ENCODE measurements around the gene MBP.

Gene MBP

DNA sequence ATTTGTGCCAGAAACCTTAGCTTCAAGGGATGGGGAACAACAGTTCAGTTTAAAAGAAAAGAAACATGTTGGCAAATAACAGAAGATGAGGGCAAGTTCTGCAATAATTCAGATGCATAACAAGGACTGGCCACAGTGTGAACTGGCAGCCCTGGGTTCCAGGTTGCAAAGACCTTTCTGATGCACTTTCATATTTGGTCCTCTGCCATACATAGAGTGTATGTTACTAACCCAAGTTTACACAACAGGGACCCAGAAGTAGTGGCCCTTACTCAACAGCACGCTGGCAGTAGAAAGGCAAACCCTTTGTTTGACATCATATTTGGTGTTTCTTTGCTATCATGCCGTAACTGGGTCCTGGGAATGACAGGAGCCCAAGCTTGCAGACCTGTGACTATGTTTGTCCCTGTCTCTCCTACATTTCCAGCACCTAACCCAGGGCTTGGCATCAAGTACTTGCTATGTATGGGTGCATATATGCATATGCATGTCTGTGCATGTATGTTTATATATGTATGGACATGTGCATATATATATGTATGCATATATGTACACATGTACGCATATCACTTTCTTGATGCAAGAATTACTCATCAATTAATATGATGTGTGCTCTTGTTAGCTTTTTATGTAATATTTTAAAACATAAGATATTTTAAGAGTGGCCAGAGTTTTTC, 94.3 kb downstream of the MBP start:
- Histone ChIP-seq H3K4me3 (ENCODE audit: severe bottlenecking) (no peak overlapping the region), H3K36me3 (ENCODE audit: low read depth) (no peaks in the 10 kb centered on the region; the same call in 1 of the 2 replicates), H3K27ac (ENCODE audit: poor library complexity, severe bottlenecking) (no peak overlapping the region), H3K27me3 (ENCODE audit: insufficient read depth, poor library complexity, severe bottlenecking) (no peaks in the 10 kb centered on the region), H3K4me1 (ENCODE audit: insufficient read depth, poor library complexity, severe bottlenecking) (peaks cover 7% of the 10 kb centered on the region), H3K9me3 (ENCODE audit: severe bottlenecking) (no peaks in the 10 kb centered on the region)
- DNase-seq (ENCODE audit: low spot score): no peak
- ATAC-seq (ENCODE audit: low read depth): no peak
- no peak for TF ChIP-seq CTCF (IDR thresholded peaks at IDR 0.05; ENCODE audit: poor library complexity, severe bottlenecking)

- TF ChIP-seq CTCF (IDR thresholded peaks at IDR 0.05; ENCODE audit: poor library complexity, severe bottlenecking): no peak
- DNase-seq (ENCODE audit: low spot score): no peak
- H3K9me3 ChIP-seq (ENCODE audit: severe bottlenecking): no peaks in the 10 kb centered on the region
- no peaks in the 10 kb centered on the region for H3K27me3 ChIP-seq (ENCODE audit: insufficient read depth, poor library complexity, severe bottlenecking)
- no peak for ATAC-seq (ENCODE audit: low read depth)
- peaks cover 7% of the 10 kb centered on the region for H3K4me1 ChIP-seq (ENCODE audit: insufficient read depth, poor library complexity, severe bottlenecking)
- H3K27ac ChIP-seq (ENCODE audit: poor library complexity, severe bottlenecking): no peak overlapping the region
- no peaks in the 10 kb centered on the region for H3K36me3 ChIP-seq (ENCODE audit: low read depth)
- no peak overlapping the region for H3K4me3 ChIP-seq (ENCODE audit: severe bottlenecking)
Observed at GRCh38 chr18:77037567-77037966, 95.0 kb downstream of the MBP start.

- no peaks in the 10 kb centered on the region for H3K36me3 ChIP-seq (ENCODE audit: low read depth)
- ATAC-seq (ENCODE audit: low read depth) (no peak), DNase-seq (ENCODE audit: low spot score) (no peak)
- H3K4me1 ChIP-seq (ENCODE audit: insufficient read depth, poor library complexity, severe bottlenecking): peaks cover 7% of the 10 kb centered on the region
- H3K27me3 ChIP-seq (ENCODE audit: insufficient read depth, poor library complexity, severe bottlenecking): no peaks in the 10 kb centered on the region
- H3K9me3 ChIP-seq (ENCODE audit: severe bottlenecking): no peaks in the 10 kb centered on the region
- TF ChIP-seq CTCF (IDR thresholded peaks at IDR 0.05; ENCODE audit: poor library complexity, severe bottlenecking): no peak
- H3K4me3 ChIP-seq (ENCODE audit: severe bottlenecking): no peak overlapping the region
- H3K27ac ChIP-seq (ENCODE audit: poor library complexity, severe bottlenecking): no peak overlapping the region
Observed at GRCh38 chr18:77035380-77036187, 97.0 kb downstream of the MBP start.

DNA sequence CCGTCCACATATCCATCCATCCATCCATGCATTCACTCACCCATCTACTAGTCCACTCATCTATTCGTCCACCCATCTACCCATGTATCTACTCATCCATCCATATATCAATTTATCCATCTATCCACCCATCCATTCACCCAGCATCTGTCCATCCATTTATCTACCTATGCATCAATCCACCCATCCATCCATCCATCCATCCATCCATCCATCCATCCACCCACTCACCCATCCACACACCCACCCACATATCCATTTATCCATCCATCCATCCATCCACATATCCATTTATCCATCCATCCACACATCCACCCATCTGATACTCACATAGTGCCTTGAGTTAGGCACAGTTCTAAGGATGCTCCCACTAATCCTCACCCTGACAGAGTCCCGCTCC, 99.0 kb downstream of the MBP start:
- Histone ChIP-seq H3K4me1 (ENCODE audit: insufficient read depth, poor library complexity, severe bottlenecking) (no peaks in the 10 kb centered on the region), H3K27me3 (ENCODE audit: insufficient read depth, poor library complexity, severe bottlenecking) (no peaks in the 10 kb centered on the region), H3K36me3 (ENCODE audit: low read depth) (no peaks in the 10 kb centered on the region), H3K27ac (ENCODE audit: poor library complexity, severe bottlenecking) (no peak overlapping the region), H3K9me3 (ENCODE audit: severe bottlenecking) (no peaks in the 10 kb centered on the region), H3K4me3 (ENCODE audit: severe bottlenecking) (no peak overlapping the region)
- ATAC-seq (ENCODE audit: low read depth): no peak
- TF ChIP-seq CTCF (IDR thresholded peaks at IDR 0.05; ENCODE audit: poor library complexity, severe bottlenecking): no peak
- no peak for DNase-seq (ENCODE audit: low spot score)
